Measurements from ENCODE around the gene RACK1. TPM values are rescaled to one million over a fixed set of nuclear protein-coding genes. Genes with fewer than 3 reads are reported as not detected.

RACK1 gene
- total and polyA plus RNA-seq, 2 of the 4 experiments (the other 2 are of a cell fraction) = 4,263 to 9,350 TPM

DNA sequence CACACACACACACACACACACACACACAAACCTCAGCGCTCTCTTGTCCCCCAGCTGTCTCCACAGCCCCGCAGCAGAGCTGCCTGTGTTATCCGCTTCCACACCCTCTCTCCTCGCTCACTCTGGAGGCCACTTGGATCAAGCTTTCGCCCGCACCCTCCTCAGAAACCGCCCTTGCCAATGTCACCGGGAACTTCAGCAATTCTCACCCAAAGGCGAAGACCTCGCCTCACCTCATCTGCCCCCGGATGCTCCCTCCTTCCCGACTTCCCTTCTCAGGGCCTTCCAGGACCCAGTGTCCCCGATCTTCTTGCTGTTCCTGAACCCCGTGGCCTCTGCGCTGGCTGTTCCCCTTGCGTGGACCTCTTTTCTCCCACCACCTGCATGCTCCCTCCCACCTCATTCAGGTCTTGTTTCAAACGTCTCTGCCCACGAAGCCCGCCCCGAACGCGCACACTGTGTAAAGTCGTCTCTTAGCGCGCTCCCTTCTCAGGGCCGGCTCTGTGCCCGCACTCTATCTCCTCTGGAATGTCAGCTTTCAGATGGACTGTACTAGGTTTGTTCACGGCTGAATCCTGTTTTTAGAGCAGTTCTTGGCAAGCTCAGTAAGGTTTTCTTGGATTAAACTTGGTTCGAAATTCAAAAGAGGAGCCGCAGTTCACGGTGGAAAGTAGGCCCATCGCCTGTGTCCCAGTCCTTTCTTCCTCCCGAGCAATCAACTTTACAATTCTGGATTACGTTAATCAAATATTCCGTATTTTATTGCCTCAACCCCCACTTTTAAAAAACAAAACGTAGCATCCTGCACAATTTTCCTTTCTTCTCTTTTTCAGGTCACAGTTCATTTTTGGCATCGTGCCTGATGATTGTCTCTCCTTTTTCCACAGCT lies 37.7 kb downstream of the RACK1 start (continued):
- TF ChIP-seq, protein P1, sequence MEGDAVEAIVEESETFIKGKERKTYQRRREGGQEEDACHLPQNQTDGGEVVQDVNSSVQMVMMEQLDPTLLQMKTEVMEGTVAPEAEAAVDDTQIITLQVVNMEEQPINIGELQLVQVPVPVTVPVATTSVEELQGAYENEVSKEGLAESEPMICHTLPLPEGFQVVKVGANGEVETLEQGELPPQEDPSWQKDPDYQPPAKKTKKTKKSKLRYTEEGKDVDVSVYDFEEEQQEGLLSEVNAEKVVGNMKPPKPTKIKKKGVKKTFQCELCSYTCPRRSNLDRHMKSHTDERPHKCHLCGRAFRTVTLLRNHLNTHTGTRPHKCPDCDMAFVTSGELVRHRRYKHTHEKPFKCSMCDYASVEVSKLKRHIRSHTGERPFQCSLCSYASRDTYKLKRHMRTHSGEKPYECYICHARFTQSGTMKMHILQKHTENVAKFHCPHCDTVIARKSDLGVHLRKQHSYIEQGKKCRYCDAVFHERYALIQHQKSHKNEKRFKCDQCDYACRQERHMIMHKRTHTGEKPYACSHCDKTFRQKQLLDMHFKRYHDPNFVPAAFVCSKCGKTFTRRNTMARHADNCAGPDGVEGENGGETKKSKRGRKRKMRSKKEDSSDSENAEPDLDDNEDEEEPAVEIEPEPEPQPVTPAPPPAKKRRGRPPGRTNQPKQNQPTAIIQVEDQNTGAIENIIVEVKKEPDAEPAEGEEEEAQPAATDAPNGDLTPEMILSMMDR (conservative IDR thresholded peaks at IDR 0.05; ENCODE audit: low read depth, low read length) = no peak
